ENCODE data around the gene REG4.
"Not testable (repeated sequence)": the region's sequence is repeated elsewhere in the genome, so short reads cannot be mapped to it uniquely, and the experiment has no call there.

The REG4 gene

DNA sequence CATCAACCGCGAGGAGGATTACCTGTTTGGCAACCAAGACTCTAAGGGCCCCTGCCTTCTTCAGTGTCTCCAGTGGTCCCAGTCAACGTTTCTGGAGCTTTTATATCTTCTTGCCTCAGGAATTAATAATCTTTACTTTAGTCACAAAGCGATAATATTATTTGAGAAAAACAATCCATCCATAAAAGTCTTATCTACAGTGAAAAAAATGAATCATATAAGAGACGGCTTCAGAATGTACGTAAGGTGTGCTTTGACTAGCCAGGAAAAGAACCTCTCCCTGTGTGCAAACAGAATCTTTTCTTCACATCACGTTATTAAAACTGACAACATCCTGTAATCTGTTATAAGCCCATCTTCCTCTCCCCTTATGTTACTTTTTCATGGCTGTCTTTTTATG is at the start of gene REG4:
TSS of gene REG4 (minus strand) at position 74 of the 400 bp plus-strand sequence. CDS start 2,691 bp downstream, outside the sequence.
- DNase-seq = no peak

DNA sequence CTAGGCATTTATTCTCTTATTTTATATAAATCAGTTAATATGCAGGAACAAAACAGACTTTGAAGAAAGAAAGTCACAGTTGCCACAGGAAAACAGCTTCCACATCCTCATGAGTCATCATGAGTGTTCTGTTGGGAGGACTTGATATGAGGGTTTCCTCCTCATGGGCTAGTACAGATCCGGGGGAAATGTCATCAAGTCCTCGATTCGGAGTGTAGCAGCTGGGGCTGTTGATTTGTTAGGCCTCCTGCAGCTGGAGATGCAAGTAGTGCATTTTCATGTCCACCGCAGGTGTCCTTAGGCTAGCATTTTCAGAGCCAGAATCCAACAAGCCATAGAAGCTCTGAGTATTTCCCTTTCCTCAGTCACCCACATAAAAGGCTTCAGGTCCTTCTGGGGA is 48.4 kb upstream of the REG4 start:
- peak; percentile 14 for DNase-seq

DNA sequence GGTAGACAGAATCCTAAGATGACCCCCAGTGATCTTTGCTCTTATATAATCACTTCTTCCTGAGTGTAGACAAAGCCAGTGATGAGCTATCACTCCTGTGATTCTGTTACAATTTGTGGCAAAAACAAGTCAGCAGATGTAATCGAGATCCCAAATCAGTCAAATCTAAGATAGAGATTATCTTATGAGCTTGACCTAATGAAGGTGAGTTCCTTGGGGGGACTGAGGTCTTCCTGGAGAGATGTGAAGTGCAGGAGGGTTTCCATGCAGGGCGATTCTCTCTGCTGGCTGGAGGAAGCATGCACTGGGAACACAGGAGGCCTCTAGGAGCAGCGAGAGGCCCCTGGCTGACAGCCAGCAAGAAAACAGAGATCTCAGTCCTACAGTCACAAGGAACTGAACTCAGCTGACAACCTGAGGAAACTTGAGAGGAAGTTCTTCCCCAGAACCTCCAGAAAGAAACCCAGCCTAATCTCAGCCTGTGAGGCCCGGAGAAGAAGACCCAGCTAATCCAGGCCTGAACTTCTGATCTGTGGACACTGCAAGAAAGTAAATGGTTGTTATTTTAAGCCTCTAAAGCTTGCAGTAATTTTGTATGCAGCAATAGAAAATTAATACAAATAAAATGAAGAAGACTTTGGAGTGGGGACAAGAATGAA is 47.4 kb upstream of the REG4 start:
- not testable (repeated sequence) for DNase-seq

DNA sequence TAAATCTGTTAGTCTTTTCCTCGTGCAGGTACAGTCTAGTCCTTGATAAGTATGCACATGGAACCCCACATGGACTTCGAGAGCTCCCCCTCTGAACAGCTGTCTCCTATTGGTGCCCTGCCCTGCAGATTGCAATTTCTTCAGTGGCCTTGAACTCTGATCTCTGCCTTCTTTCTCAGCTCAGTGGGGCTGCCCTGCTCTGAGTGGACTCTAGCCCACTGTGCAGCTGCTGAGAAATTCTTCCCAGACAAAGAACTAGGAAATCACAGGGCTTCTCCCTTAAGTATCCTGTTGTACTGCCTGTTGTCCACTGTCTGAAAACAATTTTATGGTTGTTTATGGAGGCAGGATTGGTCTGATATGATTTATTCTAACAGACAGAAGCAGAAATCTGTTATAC is 46.9 kb upstream of the REG4 start:
- DNase-seq = no peak

DNA sequence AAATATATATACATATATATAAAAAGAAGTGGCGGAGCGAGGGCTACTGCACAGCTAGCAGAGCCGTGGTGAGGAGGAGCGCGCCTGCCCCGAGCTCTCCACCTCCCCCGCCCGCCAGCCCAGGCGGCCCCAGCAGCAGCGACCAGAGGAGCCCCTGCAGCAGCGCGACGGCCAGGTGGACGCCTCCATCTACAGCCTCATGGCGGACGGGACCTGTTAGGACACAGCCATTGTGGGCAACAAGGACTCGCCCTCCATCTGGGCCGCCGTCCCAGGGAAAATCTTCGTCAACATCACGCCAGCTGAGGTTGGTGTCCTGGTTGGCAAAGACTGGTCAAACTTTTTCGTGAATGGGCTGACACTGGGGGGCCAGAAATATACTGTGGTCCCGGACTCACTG is 41.9 kb upstream of the REG4 start:
- no peak for DNase-seq

DNA sequence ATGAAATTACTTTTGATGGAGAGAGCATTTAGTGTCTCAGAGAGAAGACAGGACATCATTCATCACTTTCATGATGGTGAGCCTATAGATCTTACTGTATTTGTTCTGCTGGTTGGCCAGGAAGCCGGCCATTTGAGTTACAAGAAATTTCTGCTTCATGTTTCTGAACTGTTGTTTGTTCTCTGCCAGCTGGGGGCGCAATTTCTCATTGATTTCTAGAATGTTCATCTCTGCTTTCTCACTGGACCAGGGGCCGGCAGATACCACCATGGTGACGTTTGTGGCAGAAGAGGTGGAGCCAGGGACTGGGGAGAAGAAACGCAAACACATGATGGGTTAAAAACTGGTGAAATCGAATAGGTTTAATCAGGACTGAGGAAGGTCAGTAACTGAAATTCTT is 32.9 kb upstream of the REG4 start:
- not testable (repeated sequence) for DNase-seq

DNA sequence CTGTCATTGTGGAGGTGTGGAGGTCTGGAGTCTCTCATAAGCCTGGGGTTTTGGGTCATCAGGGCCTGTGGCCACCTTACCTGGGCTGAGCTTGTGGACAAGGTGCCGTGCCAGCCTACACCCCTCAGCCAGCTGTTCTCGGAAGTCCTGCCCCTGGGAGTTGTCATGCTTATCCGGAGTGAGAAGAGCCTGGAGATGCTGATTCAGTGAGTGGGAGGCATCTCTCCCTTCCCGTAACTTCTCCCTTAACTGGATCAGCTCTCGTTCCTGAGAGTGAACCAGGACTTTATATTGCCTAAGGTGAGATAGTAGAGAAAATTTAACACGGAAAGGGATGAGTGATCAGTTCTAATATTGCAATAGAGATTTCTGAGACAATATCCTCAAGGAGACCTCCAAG is 30.0 kb upstream of the REG4 start:
- DNase-seq = no peak

DNA sequence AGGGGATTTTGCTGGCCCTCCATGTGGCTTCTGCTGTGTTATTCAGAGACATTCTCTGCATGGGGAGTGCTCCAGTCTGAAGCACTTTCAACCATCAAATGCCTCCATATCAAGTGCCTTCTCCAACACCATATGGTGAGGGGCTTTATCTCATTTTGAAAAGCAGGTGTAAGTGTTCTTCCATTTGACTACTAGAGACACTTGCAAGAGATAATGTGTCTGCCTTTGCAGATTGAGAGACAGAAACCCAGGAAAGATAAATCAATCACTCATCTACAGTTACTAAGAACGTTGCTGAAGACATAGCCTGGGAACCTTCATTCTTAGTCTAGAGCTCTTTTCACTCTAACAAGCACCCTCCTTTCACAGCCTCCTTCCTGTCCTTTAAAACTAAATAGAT is 29.5 kb upstream of the REG4 start:
- no peak for DNase-seq

DNA sequence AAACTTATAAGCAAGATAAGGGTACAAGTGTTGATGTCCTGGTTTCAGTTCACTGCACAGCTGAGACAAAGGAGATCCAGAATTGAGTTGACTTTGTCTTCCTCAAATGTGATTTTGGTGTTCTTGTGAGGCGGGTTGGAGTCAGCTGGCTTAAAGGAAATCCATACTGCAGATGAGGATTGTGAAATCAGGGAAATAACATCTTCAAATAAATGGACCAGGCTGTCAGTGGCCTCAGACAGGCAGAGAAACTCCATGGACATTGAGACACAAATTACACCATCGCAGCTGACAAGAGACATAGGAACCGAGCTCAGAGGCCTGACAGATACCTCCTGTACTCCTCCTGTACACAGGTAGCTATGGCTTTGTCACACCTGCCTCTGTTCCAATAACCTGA is 27.0 kb upstream of the REG4 start:
- DNase-seq = no peak

DNA sequence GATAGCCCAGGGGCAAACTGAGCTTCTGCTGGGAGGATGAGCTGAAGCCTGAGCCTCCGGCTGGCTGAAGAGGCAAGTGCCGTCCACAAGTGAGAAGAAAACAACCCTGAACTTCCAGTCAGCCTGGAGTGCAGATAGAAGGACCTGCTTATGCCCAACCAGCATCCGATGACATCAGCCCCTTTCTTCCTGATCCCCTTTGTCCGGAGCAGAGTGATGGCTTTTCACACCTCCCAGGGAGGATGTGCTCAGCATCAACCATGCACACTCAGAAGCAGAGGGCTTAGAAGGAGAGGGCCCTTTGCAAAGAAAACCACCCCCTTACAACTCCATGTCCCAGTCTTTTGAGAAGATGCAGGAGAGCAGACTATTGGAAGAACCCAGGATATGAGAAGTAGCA is 23.7 kb upstream of the REG4 start:
- DNase-seq = no peak

DNA sequence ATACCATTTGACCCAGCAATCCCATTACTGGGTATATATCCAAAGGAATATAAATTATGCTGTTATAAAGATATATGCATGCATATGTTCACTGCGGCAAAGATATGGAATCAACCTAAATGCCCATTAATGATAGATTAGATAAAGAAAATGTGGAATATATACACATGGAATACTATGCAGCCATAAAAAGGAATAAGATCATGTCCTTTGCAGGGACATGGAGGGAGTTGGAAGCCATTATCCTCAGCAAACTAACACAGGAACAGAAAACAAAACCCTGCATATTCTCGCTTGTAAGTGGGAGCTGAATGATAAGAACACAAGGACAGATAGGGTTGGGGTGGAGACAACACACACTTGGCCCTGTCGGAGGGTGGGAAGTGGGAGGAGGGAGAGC is 19.8 kb upstream of the REG4 start:
- no peak for DNase-seq

DNA sequence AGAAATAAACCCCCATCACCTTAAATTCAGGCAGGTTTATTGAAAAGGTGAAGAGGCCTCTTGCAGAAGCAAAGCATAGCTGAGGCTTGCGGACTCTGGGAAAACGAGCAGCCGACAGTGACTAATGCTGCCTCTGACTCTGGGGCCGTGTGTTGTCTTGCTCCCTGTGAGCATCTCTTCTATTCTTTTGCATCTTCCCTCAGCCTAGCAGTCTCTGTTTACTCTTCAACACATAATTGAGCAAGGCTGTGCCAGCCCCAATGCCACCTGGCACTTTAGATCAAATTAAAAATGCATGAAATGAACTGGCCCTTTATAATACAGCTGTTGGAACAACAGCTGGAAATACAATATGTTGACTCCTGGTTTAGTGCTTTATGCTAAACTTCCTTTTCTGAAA is 18.4 kb upstream of the REG4 start:
- DNase-seq = no peak

DNA sequence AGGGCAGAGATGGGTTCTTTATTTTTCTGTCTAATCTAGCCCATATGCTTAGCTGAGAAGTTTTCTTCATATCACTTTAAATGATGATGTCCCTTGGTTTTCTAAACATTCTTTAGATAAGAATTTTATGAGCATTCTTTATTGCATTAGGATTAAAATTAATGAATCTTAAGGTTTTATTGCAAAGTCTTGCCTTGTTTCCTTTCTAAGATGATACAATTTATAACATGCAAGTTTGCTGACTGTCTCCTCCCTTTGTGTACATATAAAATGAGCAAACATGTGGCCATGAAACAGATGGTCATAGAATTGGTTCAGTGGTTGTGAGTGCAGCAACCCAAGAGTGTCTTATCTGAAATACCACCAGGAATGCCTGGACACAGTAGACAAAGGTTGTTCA is 17.7 kb upstream of the REG4 start:
- not testable (repeated sequence) for DNase-seq

DNA sequence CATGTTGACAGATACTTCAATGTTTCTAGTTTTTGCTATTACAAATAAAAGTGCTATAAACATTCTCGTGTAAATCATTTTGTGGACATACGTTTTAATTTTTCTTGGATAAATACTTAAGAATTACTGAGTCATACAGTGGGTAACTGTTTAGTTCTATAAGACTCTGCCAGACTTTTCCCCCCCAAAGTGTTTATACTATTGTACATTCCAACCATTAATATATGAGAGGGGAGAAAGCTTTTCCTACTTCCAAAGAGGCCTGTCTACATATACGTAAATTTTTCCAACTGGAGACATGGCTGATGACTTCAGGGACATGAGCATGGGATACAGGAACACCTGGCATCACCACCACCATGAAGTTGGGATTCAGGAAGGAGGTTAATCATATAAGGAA is 17.0 kb upstream of the REG4 start:
- no peak for DNase-seq

DNA sequence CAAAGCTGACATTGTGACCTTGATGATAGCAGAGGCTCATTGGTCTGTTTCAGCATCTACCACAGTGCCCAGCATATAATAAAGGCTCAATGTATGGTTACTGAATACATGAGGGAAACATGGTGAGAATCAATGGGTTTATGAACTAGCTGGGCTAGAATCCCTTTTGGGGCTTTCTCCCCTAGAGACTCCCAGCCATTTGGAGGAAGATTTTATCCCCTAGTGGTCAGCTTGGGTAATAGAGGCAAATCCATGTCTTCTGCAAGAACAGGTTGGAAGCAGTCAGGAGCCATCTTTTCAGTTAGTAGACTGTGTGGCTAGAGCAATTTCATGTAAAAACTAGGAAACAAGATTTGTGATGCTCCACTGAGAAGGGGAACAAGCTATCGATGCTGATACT is 15.8 kb upstream of the REG4 start:
- DNase-seq = no peak

DNA sequence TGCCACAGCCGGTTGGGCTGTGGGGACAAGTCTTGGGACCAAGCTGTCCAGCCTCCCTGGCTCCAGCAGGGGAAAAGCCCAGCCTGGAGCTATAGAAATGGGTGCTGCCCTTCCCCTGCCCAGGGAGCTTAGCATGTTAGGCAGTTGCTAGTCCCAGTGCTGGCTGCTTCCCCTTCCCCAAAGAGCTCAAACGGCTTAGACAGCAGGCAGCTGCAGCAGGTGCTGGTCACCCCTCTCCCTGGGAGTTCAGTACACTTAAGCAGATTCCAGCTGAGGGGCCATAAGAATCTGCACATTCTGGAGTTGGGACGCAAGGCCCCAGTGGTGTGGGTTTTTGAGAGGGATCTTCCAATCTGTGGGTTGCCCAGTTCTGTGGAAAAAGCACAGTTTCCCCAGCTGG is 11.1 kb upstream of the REG4 start:
- no peak for DNase-seq

DNA sequence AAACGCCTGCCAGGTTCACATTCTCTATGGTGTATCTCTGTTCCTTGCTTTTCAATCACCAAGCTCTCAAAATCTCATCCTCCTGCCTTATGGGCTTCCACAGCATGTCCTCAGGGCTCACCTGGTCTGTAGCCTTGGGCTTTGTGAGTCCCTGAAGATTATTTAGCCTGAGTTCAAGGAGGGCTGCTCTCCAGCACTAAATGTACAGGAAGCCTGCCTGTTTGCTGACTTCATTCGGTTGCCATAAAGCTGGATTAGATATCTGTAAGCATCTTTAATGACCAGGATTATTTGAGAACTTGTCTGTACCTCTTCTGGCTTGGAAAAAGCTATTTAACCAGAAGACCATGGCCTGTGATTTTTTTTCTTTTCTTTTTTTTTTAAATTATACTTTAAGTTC is 6.9 kb upstream of the REG4 start:
- DNase-seq = no peak

DNA sequence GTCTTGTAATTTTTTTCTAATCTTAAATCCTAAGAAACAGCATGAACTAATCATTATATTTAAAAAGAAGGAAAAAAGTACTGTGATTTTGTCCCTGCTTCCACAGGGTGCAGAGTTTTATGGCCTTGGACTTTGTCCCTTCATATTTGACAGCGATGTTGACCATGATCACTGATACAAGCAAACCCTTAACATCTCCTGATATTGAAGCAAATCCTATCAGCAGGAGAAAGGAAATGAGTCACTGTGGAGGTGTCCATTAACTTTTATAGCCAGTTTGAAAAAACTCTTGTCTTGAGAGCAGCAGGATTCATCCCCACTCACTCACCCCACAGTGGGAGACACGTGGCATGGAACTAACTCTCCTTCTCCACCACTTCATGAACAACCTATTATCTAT is 5.1 kb upstream of the REG4 start:
- no peak for DNase-seq

DNA sequence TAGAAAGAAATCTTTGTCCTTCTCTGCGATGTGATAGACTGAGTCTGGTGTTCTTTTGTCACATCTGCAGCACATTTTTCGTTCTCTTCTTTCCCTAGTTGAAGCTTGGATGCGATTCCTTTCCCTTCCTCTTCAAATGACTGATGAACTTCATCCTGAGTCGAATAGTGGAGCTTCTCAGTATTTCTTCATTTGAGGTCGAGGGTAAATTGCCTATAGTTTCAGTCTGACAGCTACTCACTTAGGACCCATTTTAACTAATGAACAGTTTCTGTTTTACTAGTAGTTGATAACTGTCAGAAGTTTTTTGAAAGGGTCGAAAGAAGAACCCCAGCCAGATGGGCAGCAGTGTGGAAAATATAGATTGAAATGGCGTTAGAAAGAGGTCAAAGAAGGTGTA is 4.7 kb upstream of the REG4 start:
- DNase-seq = no peak

DNA sequence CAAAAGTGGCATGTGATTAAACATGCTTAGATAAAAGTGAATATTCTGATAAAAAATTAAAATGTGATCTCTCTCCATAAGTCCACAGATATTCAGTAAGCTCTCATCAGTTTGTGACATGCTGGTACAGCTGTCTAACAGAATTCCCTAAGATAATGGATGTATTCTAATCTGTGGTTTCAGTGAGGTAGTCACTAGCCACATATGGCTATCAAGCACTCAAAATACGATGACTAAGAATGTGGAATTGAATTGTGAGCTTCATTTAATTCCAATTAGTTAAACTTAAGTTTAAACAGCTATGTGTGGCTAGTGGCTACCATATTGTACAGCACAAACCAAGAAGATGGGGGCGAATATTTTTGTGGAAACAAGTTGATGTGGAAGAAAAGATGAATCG is 4.1 kb upstream of the REG4 start:
- DNase-seq = no peak

DNA sequence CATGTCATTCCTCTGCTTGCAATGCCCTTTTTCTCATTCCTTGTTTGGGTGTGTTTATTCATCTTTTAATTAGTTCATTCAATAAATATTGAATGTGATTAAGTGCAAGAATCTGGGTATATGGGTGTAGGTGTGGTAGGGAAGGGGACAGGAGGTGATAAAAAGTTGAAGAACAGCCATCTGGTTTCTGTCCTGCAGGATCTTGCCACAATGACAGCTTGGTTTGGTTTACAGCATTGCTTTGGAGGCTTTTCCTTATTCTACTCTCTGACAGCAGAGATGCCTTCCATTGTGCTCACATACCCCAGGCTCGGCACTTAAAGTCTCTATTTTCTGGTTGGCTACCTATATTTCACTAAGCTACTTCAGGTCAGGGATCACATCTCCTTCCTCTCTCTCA is 3.0 kb upstream of the REG4 start:
- no peak for DNase-seq

DNA sequence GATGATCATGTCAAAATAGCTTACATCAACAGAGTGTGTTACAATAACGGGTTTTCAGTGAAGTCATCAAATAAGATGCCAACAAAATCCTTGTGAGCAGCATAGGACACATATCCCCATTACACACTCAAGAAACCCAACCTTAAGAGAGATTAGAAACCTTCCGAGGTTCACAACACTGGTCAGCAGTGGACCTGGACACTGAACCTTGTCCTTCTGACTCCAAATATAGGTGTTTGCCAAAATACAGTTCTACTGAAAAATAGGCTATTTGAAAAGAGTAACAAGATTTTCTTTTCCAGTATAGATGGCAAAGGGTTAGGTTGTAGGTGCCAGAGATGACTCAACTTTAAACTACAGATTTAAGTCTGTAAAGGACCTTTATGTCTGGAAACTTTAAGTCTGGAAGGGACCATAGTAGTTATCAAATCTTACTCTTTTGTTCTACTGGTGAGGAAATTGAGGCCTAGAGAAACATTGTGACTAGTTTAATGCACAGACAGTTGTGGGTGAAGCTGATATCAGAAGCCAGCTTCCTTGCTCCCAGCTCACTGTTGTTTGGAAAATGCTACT is 811 bp upstream of the REG4 start:
- no peak for DNase-seq

DNA sequence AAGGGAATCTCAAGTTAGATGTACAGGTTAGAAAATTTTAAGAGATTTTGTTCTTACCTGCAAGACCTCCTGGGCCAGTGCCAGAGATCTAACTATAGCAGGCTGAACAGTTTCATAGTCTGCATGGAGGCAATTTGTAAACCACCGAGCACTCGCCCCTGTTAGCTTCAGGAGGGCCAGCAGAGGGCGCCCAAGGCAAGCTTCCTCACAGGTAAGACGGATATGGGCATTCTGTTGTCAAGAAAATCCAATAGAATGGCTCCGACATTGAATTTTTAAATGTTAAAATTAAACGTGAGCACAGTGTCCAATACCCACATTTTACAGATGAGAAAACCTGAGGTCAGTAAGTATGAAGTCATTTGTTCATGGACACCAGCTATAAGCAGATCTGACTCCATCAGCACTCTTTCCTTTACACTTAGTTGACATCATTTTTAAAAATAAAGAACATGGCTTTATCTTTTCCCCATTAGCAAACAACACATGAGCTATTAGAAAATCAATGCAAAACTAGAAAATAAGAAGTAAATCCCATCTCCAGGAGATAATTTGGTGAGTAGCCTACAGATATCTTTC is 2.2 kb downstream of the REG4 start:
- DNase-seq = peak; percentile 79

DNA sequence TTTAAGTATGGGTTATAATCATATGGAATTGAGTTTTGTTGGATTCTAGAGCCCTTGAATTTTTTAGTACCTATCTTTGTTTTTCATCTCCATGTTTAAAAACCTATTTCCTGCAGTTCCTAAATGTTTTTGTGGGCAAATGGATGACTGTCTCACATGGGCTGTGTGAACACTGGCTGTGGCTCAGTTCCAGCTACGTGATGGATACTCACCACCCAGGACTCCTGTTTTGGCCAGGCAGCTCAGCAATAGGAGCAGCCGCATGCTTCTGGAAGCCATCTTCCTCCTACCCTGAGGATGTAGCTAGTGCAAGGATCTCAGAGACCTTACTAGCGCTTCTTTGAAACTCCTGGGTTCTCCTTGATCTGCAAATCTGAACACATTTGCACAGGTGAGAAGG is 2.8 kb downstream of the REG4 start:
- no peak for DNase-seq

DNA sequence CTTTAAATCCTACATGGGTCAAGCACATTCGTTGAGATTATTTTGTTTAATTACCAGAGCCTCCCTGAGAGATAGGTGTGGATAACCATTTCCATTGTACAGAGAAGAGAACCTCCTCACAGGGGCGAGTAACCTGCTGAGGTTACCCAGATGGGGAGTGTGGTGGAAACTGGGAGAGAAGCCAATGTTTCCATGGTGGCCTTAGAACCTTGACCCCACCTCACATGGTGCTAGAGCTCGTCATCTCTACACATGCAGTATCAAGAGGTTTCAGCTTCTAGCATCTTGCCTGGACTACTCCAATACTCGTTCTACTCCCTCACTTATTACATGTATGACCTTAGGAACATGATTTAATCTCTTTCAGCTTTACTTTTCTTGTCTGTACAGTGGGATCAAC is 4.8 kb downstream of the REG4 start:
- DNase-seq = no peak
